DND-41 (cell line): ENCODE measurements around the gene RBM5.

Experiments used
- ATAC-seq: fragments of 200-7000 bp; cut with Tn5 transposase; 3 replicates; pipeline ENCODE4 v1.9.1; 2021; ENCODE audit warnings: low read depth; ENCODE audit not compliant: insufficient read depth
- DNase-seq: peaks from one replicate; pipeline ENCODE4 v3.0.0-alpha.2; 2020
- H2AFZ ChIP-seq: 2 replicates; pipeline ENCODE4 v1.6.0; 2012; ENCODE audit warnings: low read depth, low read length
- H3K27ac ChIP-seq: 2 replicates; pipeline ENCODE4 v1.5.1; 2012; ENCODE audit warnings: low read length, inconsistent platforms
- H3K27me3 ChIP-seq: fragments of 200-600 bp; sonication (generic); 2 replicates; pipeline ENCODE4 v1.6.0; 2012; ENCODE audit warnings: low read length, mild to moderate bottlenecking, inconsistent platforms; ENCODE audit not compliant: insufficient read depth, poor library complexity
- H3K36me3 ChIP-seq: 2 replicates; pipeline ENCODE4 v1.5.1; 2012; ENCODE audit warnings: low read length, inconsistent platforms; ENCODE audit not compliant: insufficient read depth
- H3K4me1 ChIP-seq: 2 replicates; pipeline ENCODE4 v1.5.1; 2012; ENCODE audit warnings: mild to moderate bottlenecking, low read length; ENCODE audit not compliant: insufficient read depth
- H3K4me2 ChIP-seq: 2 replicates; pipeline ENCODE4 v1.6.0; 2012; ENCODE audit warnings: mild to moderate bottlenecking, moderate library complexity, low read length, inconsistent platforms; ENCODE audit not compliant: insufficient read depth
- H3K4me3 ChIP-seq, 2 experiments: fragments of 200-600 bp in 1 of 2; shearing (Covaris generic) in 1 of 2; 2 replicates each; pipeline ENCODE4 v1.5.1; 2012 to 2016; ENCODE audit warnings: inconsistent platforms in 2 of 2, low read length in 2 of 2, mild to moderate bottlenecking in 2 of 2, low read depth in 1 of 2, moderate library complexity in 1 of 2
- H3K79me2 ChIP-seq: 2 replicates; pipeline ENCODE4 v1.6.0; 2012; ENCODE audit warnings: low read length, inconsistent platforms; ENCODE audit not compliant: insufficient read depth
- H3K9ac ChIP-seq: 2 replicates; pipeline ENCODE4 v1.6.0; 2012; ENCODE audit warnings: low read depth, mild to moderate bottlenecking, inconsistent platforms, low read length, moderate library complexity
- H3K9me3 ChIP-seq: 2 replicates; pipeline ENCODE4 v1.5.1; 2012; ENCODE audit warnings: low read length, moderate library complexity, mild to moderate bottlenecking, inconsistent platforms; ENCODE audit not compliant: insufficient read depth, severe bottlenecking
- H4K20me1 ChIP-seq: 2 replicates; pipeline ENCODE4 v1.6.0; 2012; ENCODE audit warnings: low read length; ENCODE audit not compliant: insufficient read depth
- EZH2 ChIP-seq: IDR thresholded peaks from 3 replicates; pipeline ENCODE4 v1.6.1; 2012; ENCODE audit warnings: borderline replicate concordance, low read depth, mild to moderate bottlenecking, moderate library complexity, low read length, inconsistent platforms; ENCODE audit not compliant: severe bottlenecking
- TF ChIP-seq, protein P1 (sequence below): IDR thresholded peaks from 2 replicates; pipeline ENCODE4 v1.5.1; 2012; ENCODE audit warnings: borderline replicate concordance, low read length, moderate library complexity, mild to moderate bottlenecking; ENCODE audit not compliant: poor library complexity, severe bottlenecking; ENCODE audit errors: extremely low read depth

Gene RBM5

GRCh38 chr3:50156549-50157493 lies 68.1 kb downstream of the RBM5 start:
- Histone ChIP-seq H3K4me3 (no peak overlapping the region), H2AFZ (no peak overlapping the region), H3K79me2 (no peaks in the 10 kb centered on the region), H3K4me2 (no peak overlapping the region), H3K27ac (no peak overlapping the region), H3K9me3 (no peaks in the 10 kb centered on the region), H3K36me3 (no peaks in the 10 kb centered on the region), H3K9ac (no peak overlapping the region), H3K27me3 (no peaks in the 10 kb centered on the region), H3K4me1 (no peaks in the 10 kb centered on the region), H4K20me1 (no peaks in the 10 kb centered on the region)
- ATAC-seq (no peak), DNase-seq (no peak)
- no peak for TF ChIP-seq EZH2
- TF ChIP-seq, protein P1, sequence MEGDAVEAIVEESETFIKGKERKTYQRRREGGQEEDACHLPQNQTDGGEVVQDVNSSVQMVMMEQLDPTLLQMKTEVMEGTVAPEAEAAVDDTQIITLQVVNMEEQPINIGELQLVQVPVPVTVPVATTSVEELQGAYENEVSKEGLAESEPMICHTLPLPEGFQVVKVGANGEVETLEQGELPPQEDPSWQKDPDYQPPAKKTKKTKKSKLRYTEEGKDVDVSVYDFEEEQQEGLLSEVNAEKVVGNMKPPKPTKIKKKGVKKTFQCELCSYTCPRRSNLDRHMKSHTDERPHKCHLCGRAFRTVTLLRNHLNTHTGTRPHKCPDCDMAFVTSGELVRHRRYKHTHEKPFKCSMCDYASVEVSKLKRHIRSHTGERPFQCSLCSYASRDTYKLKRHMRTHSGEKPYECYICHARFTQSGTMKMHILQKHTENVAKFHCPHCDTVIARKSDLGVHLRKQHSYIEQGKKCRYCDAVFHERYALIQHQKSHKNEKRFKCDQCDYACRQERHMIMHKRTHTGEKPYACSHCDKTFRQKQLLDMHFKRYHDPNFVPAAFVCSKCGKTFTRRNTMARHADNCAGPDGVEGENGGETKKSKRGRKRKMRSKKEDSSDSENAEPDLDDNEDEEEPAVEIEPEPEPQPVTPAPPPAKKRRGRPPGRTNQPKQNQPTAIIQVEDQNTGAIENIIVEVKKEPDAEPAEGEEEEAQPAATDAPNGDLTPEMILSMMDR: no peak

DNA sequence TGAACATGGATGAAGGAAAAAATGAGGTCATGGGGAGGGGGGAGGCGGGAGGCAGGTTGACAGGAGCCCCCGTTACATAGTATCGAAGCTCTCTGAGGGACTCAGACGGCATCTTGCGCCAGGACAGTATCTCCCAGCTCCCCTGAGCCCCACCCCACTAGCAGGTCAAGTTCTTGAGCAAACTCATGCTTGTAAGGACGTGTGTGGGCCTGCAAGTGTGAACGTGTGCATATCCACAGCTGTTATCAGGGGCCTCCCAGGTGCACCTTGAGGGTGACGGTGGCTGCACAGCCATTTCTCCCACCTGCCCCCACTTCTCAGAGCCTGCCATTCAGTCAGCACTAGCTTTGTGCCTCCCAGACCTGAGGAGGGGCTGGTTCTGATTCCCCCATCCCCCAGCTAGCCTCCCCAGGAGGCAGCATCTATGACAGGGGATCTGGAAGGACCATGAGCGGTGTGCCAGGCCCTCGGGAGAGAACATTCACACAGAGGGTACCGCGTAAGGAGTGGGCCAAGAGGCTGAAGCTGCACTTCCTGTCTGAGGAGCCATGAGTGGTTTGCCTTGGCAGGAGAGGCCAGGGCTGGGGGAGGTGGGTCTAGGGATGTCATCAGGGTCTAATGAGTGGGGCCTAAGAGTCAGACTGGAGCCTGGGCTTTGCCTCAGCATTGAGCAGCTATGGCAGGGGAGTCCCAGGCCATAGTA lies 69.3 kb downstream of the RBM5 start:
- Histone ChIP-seq H3K9ac (no peak overlapping the region), H3K4me2 (no peak overlapping the region), H3K36me3 (no peaks in the 10 kb centered on the region), H3K79me2 (no peaks in the 10 kb centered on the region), H4K20me1 (no peaks in the 10 kb centered on the region), H2AFZ (no peak overlapping the region), H3K27ac (no peak overlapping the region), H3K4me1 (no peaks in the 10 kb centered on the region), H3K4me3 (no peak overlapping the region), H3K9me3 (no peaks in the 10 kb centered on the region), H3K27me3 (no peaks in the 10 kb centered on the region)
- TF ChIP-seq, protein P1: no peak
- no peak for TF ChIP-seq EZH2
- ATAC-seq (peak; percentile 50; the same call in 2 of the 3 replicates), DNase-seq (peak; percentile 16)

GRCh38 chr3:50158530-50159146 lies 69.9 kb downstream of the RBM5 start:
- Histone ChIP-seq H3K9ac (no peak overlapping the region), H3K27ac (no peak overlapping the region), H3K27me3 (no peaks in the 10 kb centered on the region), H3K9me3 (no peaks in the 10 kb centered on the region), H2AFZ (no peak overlapping the region), H3K4me2 (no peak overlapping the region), H3K4me1 (no peaks in the 10 kb centered on the region), H3K79me2 (no peaks in the 10 kb centered on the region), H3K4me3 (no peak overlapping the region), H4K20me1 (no peaks in the 10 kb centered on the region), H3K36me3 (no peaks in the 10 kb centered on the region)
- no peak for DNase-seq
- no peak for TF ChIP-seq EZH2
- TF ChIP-seq, protein P1: no peak
- ATAC-seq: no peak
